HL-60/S4 treated with retinoic acid at 250 ng/mL for 4 days and 3 days (cell line): ENCODE measurements around the gene FARSA.

Source experiments
- in situ Hi-C: fragments of 300-500 bp; cut with MboI; formaldehyde crosslinking; loops from 2 replicates; pipeline ENCODE4 v1.7.0; 2022; ENCODE audit warnings: low sequenced_read_pairs

FARSA gene

GRCh38 chr19:12872941-12873890 is 60.3 kb downstream of the FARSA start:
- in situ Hi-C loops, result no loop called here
